HL-60 (cell line): ENCODE measurements around the gene NHERF2.

ENCODE experiments used
- CTCF ChIP-seq: IDR thresholded peaks from one replicate; pipeline ENCODE4 v1.5.1; 2011; ENCODE audit warnings: low read length, control low read depth, inconsistent platforms; ENCODE audit not compliant: insufficient read depth
- GABPA ChIP-seq: IDR thresholded peaks from 2 replicates; pipeline ENCODE4 v1.6.1; 2012; ENCODE audit warnings: low read depth
- POLR2AphosphoS5 ChIP-seq: IDR thresholded peaks from 2 replicates; pipeline ENCODE4 v1.6.1; 2012; ENCODE audit warnings: low read depth
- REST ChIP-seq: IDR thresholded peaks from 2 replicates; pipeline ENCODE4 v1.6.1; 2012; ENCODE audit warnings: low read depth; ENCODE audit not compliant: insufficient replicate concordance

GRCh38 chr16:2078096-2078495 is 51.4 kb downstream of the NHERF2 start:
- TF ChIP-seq CTCF, result no peak
- no peak for TF ChIP-seq REST
- no peak for TF ChIP-seq POLR2AphosphoS5
- no peak for TF ChIP-seq GABPA
